GM12878 (cell line): ENCODE data around the gene ZNF19. TPM values are rescaled to one million over a fixed set of nuclear protein-coding genes. Genes with fewer than 3 reads are reported as not detected.

Experiments used
- ATAC-seq: fragments of 200-7000 bp; cut with Tn5 transposase; 3 replicates; pipeline ENCODE4 v1.9.1; 2020; ENCODE audit warnings: mild to moderate bottlenecking, moderate library complexity
- BruUV-seq: library from RNA; stranded (reverse); fragments of 400-500 nt; replicated peaks from 2 replicates; lab custom pipeline; 2021; lab: Mats Ljungman, UMichigan
- CTCF ChIA-PET: fragments of 300-600 bp; sonication (Branson Sonifier 250); formaldehyde crosslinking; extraction: SDS; loops from one replicate; lab custom pipeline; 2021; ENCODE audit warnings: inconsistent platforms; lab: Yijun Ruan, JAX
- POLR2A ChIA-PET: fragments of 350-600 bp; formaldehyde crosslinking; extraction: SDS; loops from one replicate; lab custom pipeline; 2021; ENCODE audit warnings: inconsistent platforms; lab: Charles Lee
- RAD21 ChIA-PET: fragments of 300-600 bp; sonication (Branson Sonifier 250); formaldehyde crosslinking; loops from one replicate; lab custom pipeline; 2023; ENCODE audit warnings: antibody characterized with exemption; ENCODE audit not compliant: unreplicated experiment; lab: Charles Lee
- SMC1A ChIA-PET: fragments of 300-600 bp; sonication (Branson Sonifier 250); formaldehyde crosslinking; loops from one replicate; lab custom pipeline; 2023; ENCODE audit not compliant: unreplicated experiment, uncharacterized antibody; lab: Charles Lee
- DNase-seq: peaks from one replicate; pipeline ENCODE4 v3.0.0-alpha.2; 2011; ENCODE audit warnings: low read depth, low spot score
- FAIRE-seq: peaks from 3 replicates; lab custom pipeline; 2011; peaks lifted over from hg19 to GRCh38; lab: Jason Lieb, UNC
- H2AFZ ChIP-seq: 2 replicates; pipeline ENCODE4 v1.6.0; 2011; ENCODE audit warnings: low read depth, low read length, control low read depth; ENCODE audit not compliant: control insufficient read depth
- H3K27ac ChIP-seq: 2 replicates; pipeline ENCODE4 v1.5.1; 2011; ENCODE audit warnings: control low read depth; ENCODE audit not compliant: control insufficient read depth, insufficient read depth
- H3K27me3 ChIP-seq, 2 experiments: replicated peaks in 1 of 2; 2 replicates each; pipeline versions ENCODE4 v1.6.0 to v1.6.1; 2011; ENCODE audit warnings: low read length in 1 of 2; ENCODE audit not compliant: control insufficient read depth in 2 of 2, insufficient read depth in 2 of 2
- H3K36me3 ChIP-seq, 2 experiments: 2 replicates each; pipeline ENCODE4 v1.5.1; 2011; ENCODE audit warnings: low read length in 1 of 2; ENCODE audit not compliant: control insufficient read depth in 2 of 2, insufficient read depth in 2 of 2
- H3K4me1 ChIP-seq: 2 replicates; pipeline ENCODE4 v1.6.1; 2011; ENCODE audit warnings: mild to moderate bottlenecking, low read length, moderate library complexity, mixed read lengths; ENCODE audit not compliant: control insufficient read depth, insufficient read depth
- H3K4me2 ChIP-seq: 2 replicates; pipeline ENCODE4 v1.6.0; 2011; ENCODE audit warnings: control low read depth; ENCODE audit not compliant: control insufficient read depth, insufficient read depth
- H3K4me3 ChIP-seq: fragments of 200-600 bp; sonication (generic); 2 replicates; pipeline ENCODE4 v1.5.1; 2016
- H3K79me2 ChIP-seq: 2 replicates; pipeline ENCODE4 v1.6.0; 2011; ENCODE audit warnings: low read length; ENCODE audit not compliant: control insufficient read depth, insufficient read depth
- H3K9ac ChIP-seq: 2 replicates; pipeline ENCODE4 v1.8.0; 2011; ENCODE audit warnings: low read length, control low read depth, mixed read lengths; ENCODE audit not compliant: control insufficient read depth, insufficient read depth
- H3K9me3 ChIP-seq: replicated peaks from 3 replicates; pipeline ENCODE4 v1.5.1; 2011; ENCODE audit warnings: mild to moderate bottlenecking, low read length; ENCODE audit not compliant: control insufficient read depth, insufficient read depth
- H4K20me1 ChIP-seq: 2 replicates; pipeline ENCODE4 v1.6.0; 2011; ENCODE audit not compliant: control insufficient read depth, insufficient read depth
- BMI1 ChIP-seq: fragments of 450-650 bp; IDR thresholded peaks from 2 replicates; pipeline ENCODE4 v1.6.1; 2016; ENCODE audit warnings: mild to moderate bottlenecking, moderate library complexity, borderline replicate concordance
- CBX3 ChIP-seq: fragments of 200-600 bp; sonication (generic); IDR thresholded peaks from 2 replicates; pipeline ENCODE4 v1.6.1; 2016; ENCODE audit warnings: low read depth, borderline replicate concordance
- CEBPZ ChIP-seq: fragments of 150-350 bp; IDR thresholded peaks from 2 replicates; pipeline ENCODE4 v1.6.1; 2016; ENCODE audit warnings: low read depth, low read length
- GABPA ChIP-seq: IDR thresholded peaks from 2 replicates; pipeline ENCODE4 v1.6.1; 2014; ENCODE audit warnings: antibody characterized with exemption, low read depth, mild to moderate bottlenecking, inconsistent platforms
- NFXL1 ChIP-seq: fragments of 450-650 bp; IDR thresholded peaks from 2 replicates; pipeline ENCODE4 v1.6.1; 2017; ENCODE audit warnings: antibody characterized with exemption, mild to moderate bottlenecking, borderline replicate concordance
- NFYB ChIP-seq: IDR thresholded peaks from 2 replicates; pipeline ENCODE4 v1.6.1; 2011; ENCODE audit warnings: low read depth, mild to moderate bottlenecking, low read length, improper control_type of control experiment, moderate library complexity; ENCODE audit not compliant: insufficient read depth
- RELA ChIP-seq: fragments of 450-650 bp; IDR thresholded peaks from 2 replicates; pipeline ENCODE4 v1.8.0; 2014; ENCODE audit warnings: borderline replicate concordance; ENCODE audit not compliant: partially characterized antibody
- SIN3A ChIP-seq: IDR thresholded peaks from 2 replicates; pipeline ENCODE4 v1.6.1; 2012; ENCODE audit warnings: low read depth, low read length, improper control_type of control experiment
- SMARCA5 ChIP-seq: fragments of 450-650 bp; IDR thresholded peaks from 2 replicates; pipeline ENCODE4 v1.6.1; 2017; ENCODE audit warnings: mild to moderate bottlenecking
- TCF7 ChIP-seq: IDR thresholded peaks from 2 replicates; pipeline ENCODE4 v1.6.1; 2014; ENCODE audit warnings: antibody characterized with exemption, borderline replicate concordance
- WGBS: methylation state at CpG from one replicate; pipeline ENCODE4 v1.1.6; 2016; ENCODE audit warnings: low lambda C conversion rate; ENCODE audit not compliant: insufficient replicate concordance, insufficient coverage; ENCODE audit errors: missing lambda C conversion rate; 5-methylcytosine and 5-hydroxymethylcytosine counted together
- in situ Hi-C: fragments of 300-500 bp; cut with MboI; formaldehyde crosslinking; loops from 9 replicates; pipeline ENCODE4 v1.14.3; 2018; ENCODE audit warnings: mixed read lengths
- intact Hi-C: fragments of 100-400 bp; cut with micrococcal nuclease; formaldehyde crosslinking; loops from one replicate; pipeline ENCODE4 v1.14.2; 2022; ENCODE audit not compliant: unreplicated experiment
- polyA plus RNA-seq, 11 experiments: library from polyadenylated mRNA; depleted of rRNA in 4 of 11; unstranded in 6 of 11; stranded (reverse) in 5 of 11; fragments of >200 nt; fragmentation: Nextera tagmentation in 4 of 11; fragmentation: Illumina TruSeq in 1 of 11; extraction: Ambion mirVana in 4 of 11; extraction: Trizol in 1 of 11; gene quantifications; 1 replicate in 1 of 11; 2 replicates in 10 of 11; pipeline versions ENCODE4 v1.2.1 to v1.2.3, GENCODE V29; 2011 to 2016; ENCODE audit warnings: inconsistent platforms in 2 of 11, missing spikeins in 2 of 11, low read depth in 1 of 11
- total RNA-seq, 4 experiments: library from RNA; depleted of rRNA in 3 of 4; stranded (reverse); fragments of >200 nt in 3 of 4; fragmentation: Illumina TruSeq in 1 of 4; extraction: Trizol in 1 of 4; gene quantifications; 2 replicates each; pipeline versions ENCODE4 v1.2.1 to v1.2.3, GENCODE V29; 2013 to 2021
- TF ChIP-seq, protein P1 (sequence below): IDR thresholded peaks from 2 replicates; pipeline ENCODE4 v1.6.1; 2012; ENCODE audit warnings: improper control_type of control experiment, low read depth, low read length; ENCODE audit not compliant: insufficient replicate concordance
- TF ChIP-seq, protein P2 (sequence below): IDR thresholded peaks from 2 replicates; pipeline ENCODE4 v1.6.1; 2011; ENCODE audit warnings: borderline replicate concordance, low read depth, mild to moderate bottlenecking, moderate library complexity, mixed read lengths, low read length; ENCODE audit not compliant: insufficient read depth; ENCODE audit errors: extremely low read length

Gene ZNF19
- total and polyA plus RNA-seq, 10 of the 15 experiments (the other 5 are each of a cell fraction or from before 2014, with no cell fraction given): 1.0 to 3.3 (median 2.0) TPM

GRCh38 chr16:71449020-71449419 lies 40.1 kb downstream of the ZNF19 start (continued):
- no peak for TF ChIP-seq NFYB
- TF ChIP-seq CBX3: no peak
- TF ChIP-seq, protein P1, sequence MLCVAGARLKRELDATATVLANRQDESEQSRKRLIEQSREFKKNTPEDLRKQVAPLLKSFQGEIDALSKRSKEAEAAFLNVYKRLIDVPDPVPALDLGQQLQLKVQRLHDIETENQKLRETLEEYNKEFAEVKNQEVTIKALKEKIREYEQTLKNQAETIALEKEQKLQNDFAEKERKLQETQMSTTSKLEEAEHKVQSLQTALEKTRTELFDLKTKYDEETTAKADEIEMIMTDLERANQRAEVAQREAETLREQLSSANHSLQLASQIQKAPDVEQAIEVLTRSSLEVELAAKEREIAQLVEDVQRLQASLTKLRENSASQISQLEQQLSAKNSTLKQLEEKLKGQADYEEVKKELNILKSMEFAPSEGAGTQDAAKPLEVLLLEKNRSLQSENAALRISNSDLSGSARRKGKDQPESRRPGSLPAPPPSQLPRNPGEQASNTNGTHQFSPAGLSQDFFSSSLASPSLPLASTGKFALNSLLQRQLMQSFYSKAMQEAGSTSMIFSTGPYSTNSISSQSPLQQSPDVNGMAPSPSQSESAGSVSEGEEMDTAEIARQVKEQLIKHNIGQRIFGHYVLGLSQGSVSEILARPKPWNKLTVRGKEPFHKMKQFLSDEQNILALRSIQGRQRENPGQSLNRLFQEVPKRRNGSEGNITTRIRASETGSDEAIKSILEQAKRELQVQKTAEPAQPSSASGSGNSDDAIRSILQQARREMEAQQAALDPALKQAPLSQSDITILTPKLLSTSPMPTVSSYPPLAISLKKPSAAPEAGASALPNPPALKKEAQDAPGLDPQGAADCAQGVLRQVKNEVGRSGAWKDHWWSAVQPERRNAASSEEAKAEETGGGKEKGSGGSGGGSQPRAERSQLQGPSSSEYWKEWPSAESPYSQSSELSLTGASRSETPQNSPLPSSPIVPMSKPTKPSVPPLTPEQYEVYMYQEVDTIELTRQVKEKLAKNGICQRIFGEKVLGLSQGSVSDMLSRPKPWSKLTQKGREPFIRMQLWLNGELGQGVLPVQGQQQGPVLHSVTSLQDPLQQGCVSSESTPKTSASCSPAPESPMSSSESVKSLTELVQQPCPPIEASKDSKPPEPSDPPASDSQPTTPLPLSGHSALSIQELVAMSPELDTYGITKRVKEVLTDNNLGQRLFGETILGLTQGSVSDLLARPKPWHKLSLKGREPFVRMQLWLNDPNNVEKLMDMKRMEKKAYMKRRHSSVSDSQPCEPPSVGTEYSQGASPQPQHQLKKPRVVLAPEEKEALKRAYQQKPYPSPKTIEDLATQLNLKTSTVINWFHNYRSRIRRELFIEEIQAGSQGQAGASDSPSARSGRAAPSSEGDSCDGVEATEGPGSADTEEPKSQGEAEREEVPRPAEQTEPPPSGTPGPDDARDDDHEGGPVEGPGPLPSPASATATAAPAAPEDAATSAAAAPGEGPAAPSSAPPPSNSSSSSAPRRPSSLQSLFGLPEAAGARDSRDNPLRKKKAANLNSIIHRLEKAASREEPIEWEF: no peak
- no peak for TF ChIP-seq SIN3A
- no peak for TF ChIP-seq BMI1
- TF ChIP-seq, all 136 proteins: peak for 3

GRCh38 chr16:71448274-71448866 lies 40.8 kb downstream of the ZNF19 start:
- DNase-seq (no peak), FAIRE-seq (no peak), ATAC-seq (no peak)
- Histone ChIP-seq H3K9me3 (peaks cover 48% of the 10 kb centered on the region), H3K4me2 (no peak overlapping the region), H3K4me1 (no peaks in the 10 kb centered on the region), H3K27ac (no peak overlapping the region), H3K36me3 (peaks cover 6 to 30% of the 10 kb centered on the region in 2 experiments), H3K79me2 (no peaks in the 10 kb centered on the region), H4K20me1 (no peaks in the 10 kb centered on the region), H3K9ac (no peak overlapping the region), H3K4me3 (no peak overlapping the region), H2AFZ (no peak overlapping the region), H3K27me3 (no peaks in the 10 kb centered on the region)
- CTCF ChIA-PET: no interaction called here
- intact Hi-C loops (no loop called here), in situ Hi-C loops (no loop called here)
- WGBS: 94% methylated on average over 7 of the region's 7 CpGs
- BruUV-seq: no TSS peak
- SMC1A ChIA-PET: no interaction called here
- POLR2A ChIA-PET: no interaction called here
- RAD21 ChIA-PET: interaction anchor here (1.2 kb wide), 1 partner anchor 52 kb away, joined by 3 read pairs; no protein-coding TSS in a partner anchor
- TF ChIP-seq RELA (no peak), CEBPZ (no peak), NFXL1 (no peak), SMARCA5 (no peak), GABPA (no peak), TCF7 (no peak)
- TF ChIP-seq, protein P2, sequence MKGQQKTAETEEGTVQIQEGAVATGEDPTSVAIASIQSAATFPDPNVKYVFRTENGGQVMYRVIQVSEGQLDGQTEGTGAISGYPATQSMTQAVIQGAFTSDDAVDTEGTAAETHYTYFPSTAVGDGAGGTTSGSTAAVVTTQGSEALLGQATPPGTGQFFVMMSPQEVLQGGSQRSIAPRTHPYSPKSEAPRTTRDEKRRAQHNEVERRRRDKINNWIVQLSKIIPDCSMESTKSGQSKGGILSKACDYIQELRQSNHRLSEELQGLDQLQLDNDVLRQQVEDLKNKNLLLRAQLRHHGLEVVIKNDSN: no peak
